Heart right ventricle (tissue), 16 donors: Measurements from ENCODE around the gene NPHP1. TPM values are rescaled to one million over a fixed set of nuclear protein-coding genes. Genes with fewer than 3 reads are reported as not detected.
A peak's percentile ranks its signal among the peaks of the same experiment; 100 is the strongest.
"Not testable (repeated sequence)": the region's sequence is repeated elsewhere in the genome, so short reads cannot be mapped to it uniquely, and the experiment has no call there.

Source experiments
- ATAC-seq, 8 donors: fragments of 200-7000 bp; cut with Tn5 transposase; one replicate each; pipeline ENCODE4 v1.9.1; 2020; ENCODE audit warnings: mild to moderate bottlenecking in 8 of 8, moderate library complexity in 8 of 8, moderate number of reproducible peaks in 1 of 8
- DNase-seq, 2 donors: peaks; one replicate each; pipeline ENCODE4 v3.0.0-alpha.2; 2020
- H3K27ac ChIP-seq, 10 donors: fragments of 200-600 bp; sonication (generic) in 2 of 10; one replicate each; pipeline versions ENCODE4 v1.5.0 to v1.8.0; 2020 to 2022; ENCODE audit warnings: mild to moderate bottlenecking in 3 of 10
- H3K27me3 ChIP-seq, 7 donors: fragments of 200-600 bp; one replicate each; pipeline ENCODE4 v1.8.0; 2021 to 2022; ENCODE audit warnings: mild to moderate bottlenecking in 2 of 7
- H3K36me3 ChIP-seq, 9 donors: fragments of 200-600 bp; sonication (generic) in 1 of 9; one replicate each; pipeline versions ENCODE4 v1.5.0 to v1.8.0; 2020 to 2022; ENCODE audit warnings: mild to moderate bottlenecking in 2 of 9
- H3K4me1 ChIP-seq, 9 donors: fragments of 200-600 bp; sonication (generic) in 1 of 9; one replicate each; pipeline versions ENCODE4 v1.5.0 to v1.8.0; 2020 to 2022; ENCODE audit warnings: mild to moderate bottlenecking in 4 of 9
- H3K4me3 ChIP-seq, 10 donors: fragments of 200-600 bp; sonication (generic) in 2 of 10; one replicate each; pipeline versions ENCODE4 v1.5.0 to v1.8.0; 2020 to 2022; ENCODE audit warnings: mild to moderate bottlenecking in 7 of 10, moderate library complexity in 2 of 10
- H3K9me3 ChIP-seq, 11 donors: fragments of 200-600 bp in 10 of 11; sonication (generic) in 2 of 11; one replicate each; pipeline versions ENCODE4 v1.5.0 to v1.8.0; 2013 to 2022; ENCODE audit warnings: mild to moderate bottlenecking in 2 of 11, control low read depth in 1 of 11, moderate library complexity in 1 of 11
- CTCF ChIP-seq, 9 donors: fragments of 200-600 bp; sonication (generic) in 2 of 9; IDR thresholded peaks; one replicate each; pipeline versions ENCODE4 v1.5.0 to v1.8.0; 2021 to 2022; ENCODE audit warnings: antibody characterized with exemption in 9 of 9, mild to moderate bottlenecking in 5 of 9, moderate library complexity in 1 of 9
- WGBS, 2 donors: extraction: QIAGEN DNeasy Blood & Tissue Kit; methylation state at CpG; one replicate each; pipeline ENCODE4 v1.1.7; 2013; ENCODE audit warnings: inconsistent platforms in 1 of 2; 5-methylcytosine and 5-hydroxymethylcytosine counted together
- intact Hi-C, 10 donors: fragments of 100-400 bp; cut with DNase I; formaldehyde crosslinking; loops; one replicate each; pipeline versions ENCODE4 v1.11.1 to v1.14.2; 2022
- polyA plus RNA-seq, 2 donors: library from polyadenylated mRNA; stranded (reverse); fragments of 200-250 nt; gene quantifications; one replicate each; pipeline ENCODE4 v1.2.3, GENCODE V29; 2013
- total RNA-seq, 10 donors: library from RNA; stranded (reverse); fragmentation: NEBNext Ultra II Directional in 3 of 10; extraction: Animal tissue kit (Norgen Biotek cat#: 25700) in 3 of 10; gene quantifications; one replicate each; pipeline versions ENCODE4 v1.2.1 to v1.2.4, GENCODE V29; 2021 to 2023
- donor health status: Arrhythmogenic right ventricular cardiomyopathy.
- donor health status: ischemic (EF 13 %, LVEDD 7.1; RV severe dilation, severe dysfunction).
- donor health status: healthy with polysubstance abuse.
- donor health status: DM: no; HTN: yes; CAD: no.
- donor health status: DM: no; HTN: no; CAD: no.
- donor health status: ischemic (EF 25% LVEDD 6.9; RV normal size, moderate dysfunction).
- donor health status: ischemic (EF 25% LVEDD 5.7; RV mildly dilated, moderate dysfunction).
- donor health status: healthy.
- donor health status: DM: yes; HTN: yes; CAD: no.
- donor health status: Ischemic cardiomyopathy.
- donor health status: ischemic (EF 35%, LVEDD 5.7; RV mildly dilated, moderate dysfunction).
- donor health status: nonischemic (EF 11% LVEDD 7.7; RV severe dilation, severe dysfunction).
- donor health status: DM: yes; HTN: yes; CAD: no.
- donor health status: PGD.
- donor health status: ischemic (EF 29% LVEDD 5.4; RV normal size, mild dysfunction).
- donor health status: nonischemic (EF 23%, LVEDD 6.1; RV moderate dilation, normal function).

Gene NPHP1
- total and polyA plus RNA-seq, 12 donors = 4.4 to 9.0 (median 6.3) TPM

GRCh38 chr2:110114831-110115255 lies 90.0 kb downstream of the NPHP1 start:
- Histone ChIP-seq H3K4me3 (peak overlapping the region; percentile 4 to 68 (median 56)), H3K36me3 (no peaks in the 10 kb centered on the region), H3K27ac (peak overlapping the region; percentile 44 to 89 (median 84)), H3K4me1 (peaks cover 0 to 55% (median 21%) of the 10 kb centered on the region in 9 donors), H3K27me3 (peaks cover 0 to 47% (median 31%) of the 10 kb centered on the region in 7 donors), H3K9me3 (peaks cover 0 to 7% (median 0%) of the 10 kb centered on the region in 11 donors)
- TF ChIP-seq CTCF (IDR thresholded peaks at IDR 0.05) = no peak
- no peak for DNase-seq
- no peak for ATAC-seq
- WGBS, 2 donors = 65 to 79% methylated on average over 14 of the region's 14 CpGs
- intact Hi-C loops = loop anchor here in 2 of 10 donors (5.0 kb wide), 2 partner anchors 37 to 42 kb away; no protein-coding TSS in a partner anchor

GRCh38 chr2:110113961-110114591 lies 90.7 kb downstream of the NPHP1 start:
- DNase-seq (peak in 1 of 2 donors; percentile 30), ATAC-seq (peak in 7 of 8 donors; percentile 6 to 63 (median 36))
- no peaks in the 10 kb centered on the region for H3K36me3 ChIP-seq
- peaks cover 0 to 57% (median 19%) of the 10 kb centered on the region in 9 donors for H3K4me1 ChIP-seq
- WGBS, 2 donors = 59 to 75% methylated on average over 8 of the region's 8 CpGs
- H3K4me3 ChIP-seq = peak overlapping the region; percentile 4 to 68 (median 56)
- peak in 5 of 9 donors; percentile 13 to 50 (median 24) for TF ChIP-seq CTCF (IDR thresholded peaks at IDR 0.05)
- peaks cover 0 to 44% (median 31%) of the 10 kb centered on the region in 7 donors for H3K27me3 ChIP-seq
- intact Hi-C loops = no loop called here
- peaks cover 0 to 7% (median 0%) of the 10 kb centered on the region in 11 donors for H3K9me3 ChIP-seq
- peak overlapping the region in 9 of 10 donors; percentile 73 to 89 (median 85) for H3K27ac ChIP-seq

- 89 to 90% methylated on average over 2 of the region's 2 CpGs for WGBS, 2 donors
- DNase-seq, H3K4me3 ChIP-seq, H3K27me3 ChIP-seq, ATAC-seq, intact Hi-C loops, H3K36me3 ChIP-seq, H3K9me3 ChIP-seq: not testable (repeated sequence)
- peak overlapping the region in 2 of 10 donors; percentile 30 to 95 for H3K27ac ChIP-seq
- peaks cover 0 to 66% (median 8%) of the 10 kb centered on the region in 9 donors for H3K4me1 ChIP-seq
Measured at GRCh38 chr2:110108291-110108690, 96.5 kb downstream of the NPHP1 start.

GRCh38 chr2:110107092-110108079 lies 97.4 kb downstream of the NPHP1 start:
- TF ChIP-seq CTCF (IDR thresholded peaks at IDR 0.05) = no peak
- DNase-seq = no peak
- intact Hi-C loops = no loop called here
- Histone ChIP-seq H3K27ac (peak overlapping the region in 5 of 10 donors; percentile 22 to 95 (median 30)), H3K4me1 (peaks cover 0 to 75% (median 12%) of the 10 kb centered on the region in 9 donors), H3K9me3 (peaks cover 0 to 7% (median 0%) of the 10 kb centered on the region in 11 donors), H3K27me3 (no peaks in the 10 kb centered on the region), H3K36me3 (peaks cover 0 to 5% (median 0%) of the 10 kb centered on the region in 9 donors), H3K4me3 (no peak overlapping the region)
- peak in 2 of 8 donors; percentile 21 to 36 for ATAC-seq
- WGBS, 2 donors = 89 to 91% methylated on average over 3 of the region's 3 CpGs
